Measurements from ENCODE around the gene AGPAT3. TPM values are rescaled to one million over a fixed set of nuclear protein-coding genes. Genes with fewer than 3 reads are reported as not detected.

AGPAT3 gene
- total RNA-seq, 4 donors from 2014 or later = 28.0 to 36.5 (median 32.2) TPM

DNA sequence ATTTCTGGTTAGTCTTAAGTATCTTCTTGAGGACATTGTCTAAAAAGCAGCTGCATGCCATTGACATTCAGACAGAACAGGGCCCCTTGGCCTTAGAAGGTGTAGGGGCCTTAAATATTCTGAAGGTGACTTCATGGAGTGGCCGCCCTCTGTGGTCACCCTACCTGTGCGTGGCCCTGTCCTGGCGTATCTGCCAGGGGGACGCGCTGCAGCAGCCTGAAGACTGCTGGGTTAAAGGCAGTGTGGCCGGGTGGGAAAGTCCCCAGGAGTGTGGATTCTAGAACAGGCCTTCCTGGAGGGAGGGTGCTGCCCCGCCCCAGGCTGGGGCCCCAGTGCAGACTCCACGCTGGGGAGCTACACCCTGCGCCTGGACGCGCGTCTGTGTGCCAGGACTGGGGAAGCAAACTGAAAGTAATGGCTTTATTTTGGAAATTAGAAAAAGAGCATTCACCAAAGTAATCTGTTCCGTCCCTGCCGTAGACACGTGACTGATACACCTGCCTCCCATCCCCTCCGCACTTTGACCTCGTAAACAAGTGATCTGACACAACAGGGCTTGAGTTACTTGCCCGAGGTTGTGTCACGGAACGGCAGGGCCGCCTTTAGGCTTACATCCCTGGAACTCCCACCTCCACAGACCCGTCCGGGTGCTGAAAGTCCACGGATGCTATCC lies 1.8 kb downstream of the AGPAT3 start:
- Histone ChIP-seq H3K4me3 (peak overlapping the region; percentile 92 to 97 (median 96)), H3K27me3 (no peaks in the 10 kb centered on the region), H3K4me1 (peaks cover 29 to 47% (median 43%) of the 10 kb centered on the region in 4 donors), H3K36me3 (peaks cover 0 to 4% (median 0%) of the 10 kb centered on the region in 4 donors), H3K9me3 (no peaks in the 10 kb centered on the region), H3K27ac (replicated peaks in 1 of 4) (peak overlapping the region; percentile 95 to 97 (median 96))
- intact Hi-C loops (cut with DNase I) = loop anchor here (5.0 kb wide), 1 partner anchor 71 kb away; no protein-coding TSS in a partner anchor
- 67% methylated on average over 13 of the region's 24 CpGs for WGBS
- TF ChIP-seq POLR2AphosphoS5 (IDR thresholded peaks at IDR 0.05) (no peak), EP300 (IDR thresholded peaks at IDR 0.05) (no peak), POLR2A (IDR thresholded peaks at IDR 0.05; ENCODE audit: low read depth) (no peak)
- TF ChIP-seq, protein P1, sequence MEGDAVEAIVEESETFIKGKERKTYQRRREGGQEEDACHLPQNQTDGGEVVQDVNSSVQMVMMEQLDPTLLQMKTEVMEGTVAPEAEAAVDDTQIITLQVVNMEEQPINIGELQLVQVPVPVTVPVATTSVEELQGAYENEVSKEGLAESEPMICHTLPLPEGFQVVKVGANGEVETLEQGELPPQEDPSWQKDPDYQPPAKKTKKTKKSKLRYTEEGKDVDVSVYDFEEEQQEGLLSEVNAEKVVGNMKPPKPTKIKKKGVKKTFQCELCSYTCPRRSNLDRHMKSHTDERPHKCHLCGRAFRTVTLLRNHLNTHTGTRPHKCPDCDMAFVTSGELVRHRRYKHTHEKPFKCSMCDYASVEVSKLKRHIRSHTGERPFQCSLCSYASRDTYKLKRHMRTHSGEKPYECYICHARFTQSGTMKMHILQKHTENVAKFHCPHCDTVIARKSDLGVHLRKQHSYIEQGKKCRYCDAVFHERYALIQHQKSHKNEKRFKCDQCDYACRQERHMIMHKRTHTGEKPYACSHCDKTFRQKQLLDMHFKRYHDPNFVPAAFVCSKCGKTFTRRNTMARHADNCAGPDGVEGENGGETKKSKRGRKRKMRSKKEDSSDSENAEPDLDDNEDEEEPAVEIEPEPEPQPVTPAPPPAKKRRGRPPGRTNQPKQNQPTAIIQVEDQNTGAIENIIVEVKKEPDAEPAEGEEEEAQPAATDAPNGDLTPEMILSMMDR (IDR thresholded peaks at IDR 0.05) = no peak
- DNase-seq (ENCODE audit: extremely low spot score) = no peak

DNA sequence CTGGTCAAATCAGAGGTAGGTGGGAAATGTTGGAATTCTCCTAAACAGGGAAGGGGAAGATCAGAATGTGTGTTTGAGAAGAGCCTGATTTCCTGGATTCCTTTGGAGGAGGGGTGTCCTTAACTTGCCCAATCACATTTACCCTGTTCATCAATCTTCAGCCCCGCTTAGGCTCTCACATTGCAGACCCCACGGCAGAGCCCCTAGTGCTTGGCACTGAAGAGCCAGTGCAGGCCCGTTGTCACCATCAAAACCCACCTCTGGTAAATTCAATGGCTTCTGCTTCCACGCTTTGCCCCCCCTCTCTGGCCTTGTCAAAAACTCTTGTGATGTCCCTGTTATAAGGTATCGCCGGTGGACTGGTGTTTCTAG lies 2.3 kb downstream of the AGPAT3 start:
- Histone ChIP-seq H3K4me3 (peak overlapping the region in 2 of 4 donors; percentile 92 to 97), H3K36me3 (peaks cover 0 to 4% (median 0%) of the 10 kb centered on the region in 4 donors), H3K9me3 (no peaks in the 10 kb centered on the region), H3K4me1 (peaks cover 29 to 47% (median 43%) of the 10 kb centered on the region in 4 donors), H3K27ac (replicated peaks in 1 of 4) (peak overlapping the region; percentile 95 to 97 (median 96)), H3K27me3 (no peaks in the 10 kb centered on the region)
- WGBS = 80% methylated on average over 6 of the region's 6 CpGs
- TF ChIP-seq POLR2A (IDR thresholded peaks at IDR 0.05; ENCODE audit: low read depth) (no peak), EP300 (IDR thresholded peaks at IDR 0.05) (no peak), POLR2AphosphoS5 (IDR thresholded peaks at IDR 0.05) (no peak)
- TF ChIP-seq, protein P1 (IDR thresholded peaks at IDR 0.05) = no peak
- intact Hi-C loops (cut with DNase I) = loop anchor here (5.0 kb wide), 1 partner anchor 70 kb away; no protein-coding TSS in a partner anchor
- DNase-seq (ENCODE audit: extremely low spot score) = no peak

DNA sequence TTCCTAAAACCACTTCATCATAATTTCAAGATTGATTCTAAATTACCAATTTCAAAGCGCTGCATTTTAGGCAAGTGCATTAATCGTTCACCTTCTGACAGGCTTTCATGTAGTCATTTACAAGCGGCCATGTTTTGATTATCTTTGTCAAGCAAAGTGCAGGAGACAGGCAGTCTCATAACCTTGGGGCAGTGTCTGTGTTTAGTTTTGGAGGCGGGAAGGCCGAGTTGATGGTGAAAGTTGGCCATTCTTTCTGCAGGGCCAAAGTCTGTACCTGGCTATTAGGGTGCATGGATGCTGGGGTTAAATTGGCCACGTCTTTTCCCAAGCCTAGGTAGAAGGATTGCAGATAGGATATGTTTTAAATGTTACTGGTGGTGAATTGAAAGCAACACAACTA lies 2.9 kb downstream of the AGPAT3 start:
- intact Hi-C loops (cut with DNase I) = loop anchor here (5.0 kb wide), 1 partner anchor 69 kb away; no protein-coding TSS in a partner anchor
- Histone ChIP-seq H3K36me3 (peaks cover 0 to 4% (median 3%) of the 10 kb centered on the region in 4 donors), H3K9me3 (no peaks in the 10 kb centered on the region), H3K27ac (replicated peaks in 1 of 4) (peak overlapping the region in 2 of 4 donors; percentile 96 to 97), H3K4me1 (peaks cover 29 to 49% (median 45%) of the 10 kb centered on the region in 4 donors), H3K4me3 (no peak overlapping the region), H3K27me3 (no peaks in the 10 kb centered on the region)
- 72% methylated on average over 6 of the region's 6 CpGs for WGBS
- TF ChIP-seq POLR2A (IDR thresholded peaks at IDR 0.05; ENCODE audit: low read depth) = no peak
- TF ChIP-seq, protein P1 (IDR thresholded peaks at IDR 0.05) = no peak
- TF ChIP-seq EP300 (IDR thresholded peaks at IDR 0.05) = no peak
- no peak for DNase-seq (ENCODE audit: extremely low spot score)

DNA sequence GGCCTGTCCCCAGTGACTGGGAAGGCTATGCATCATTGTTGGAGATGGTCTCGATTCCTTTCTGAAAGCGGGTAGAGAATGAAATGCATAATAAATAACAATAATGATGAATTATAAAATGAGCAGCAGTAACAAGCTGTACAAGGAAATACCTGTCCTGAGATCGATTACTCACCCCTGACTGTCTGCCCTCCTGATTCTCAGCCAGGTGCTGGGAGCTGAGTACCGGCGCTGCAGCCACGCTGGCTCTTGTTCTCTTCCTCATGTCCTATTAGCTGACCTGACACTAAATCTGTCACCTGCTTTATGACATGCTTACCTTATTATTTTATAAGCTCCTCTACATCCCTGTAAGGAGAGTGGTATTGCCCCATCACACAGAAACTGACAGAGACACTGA lies 3.4 kb downstream of the AGPAT3 start:
- Histone ChIP-seq H3K27ac (replicated peaks in 1 of 4) (no peak overlapping the region), H3K4me3 (no peak overlapping the region), H3K27me3 (no peaks in the 10 kb centered on the region), H3K4me1 (peaks cover 29 to 53% (median 45%) of the 10 kb centered on the region in 4 donors), H3K9me3 (no peaks in the 10 kb centered on the region), H3K36me3 (peaks cover 0 to 9% (median 6%) of the 10 kb centered on the region in 4 donors)
- intact Hi-C loops (cut with DNase I) = loop anchor here (5.0 kb wide), 1 partner anchor 69 kb away; no protein-coding TSS in a partner anchor
- TF ChIP-seq, protein P1 (IDR thresholded peaks at IDR 0.05) = no peak
- TF ChIP-seq EP300 (IDR thresholded peaks at IDR 0.05) (no peak), POLR2AphosphoS5 (IDR thresholded peaks at IDR 0.05) (no peak), POLR2A (IDR thresholded peaks at IDR 0.05; ENCODE audit: low read depth) (no peak)
- 73% methylated on average over 6 of the region's 6 CpGs for WGBS
- no peak for DNase-seq (ENCODE audit: extremely low spot score)

Measured in esophagus muscularis mucosa (tissue), 4 donors.